ENCODE data around the gene PSG2.
"Not testable (repeated sequence)": the region's sequence is repeated elsewhere in the genome, so short reads cannot be mapped to it uniquely, and the experiment has no call there.

Gene PSG2

GRCh38 chr19:43077881-43078280, 4.6 kb downstream of the PSG2 start:
- not testable (repeated sequence) for H3K27me3 ChIP-seq (ENCODE audit: insufficient read depth, low read length); H2AFZ ChIP-seq (ENCODE audit: low read length, unreplicated experiment); H3K36me3 ChIP-seq (ENCODE audit: insufficient read depth, low read length); H3K79me2 ChIP-seq (ENCODE audit: control insufficient read depth, insufficient read depth, low read length, unreplicated experiment); H3K4me3 ChIP-seq (ENCODE audit: low read depth, low read length)
- Histone ChIP-seq H3K4me1 (ENCODE audit: control insufficient read depth, insufficient read depth, low read length, unreplicated experiment) (peaks cover 13% of the 10 kb centered on the region), H3K27ac (ENCODE audit: low read depth, low read length) (peak overlapping the region; percentile 84)

- not testable (repeated sequence) for H3K4me1 ChIP-seq (ENCODE audit: control insufficient read depth, insufficient read depth, low read length, unreplicated experiment); H2AFZ ChIP-seq (ENCODE audit: low read length, unreplicated experiment); H3K27me3 ChIP-seq (ENCODE audit: insufficient read depth, low read length); H3K27ac ChIP-seq (ENCODE audit: low read depth, low read length); H3K79me2 ChIP-seq (ENCODE audit: control insufficient read depth, insufficient read depth, low read length, unreplicated experiment); H3K4me3 ChIP-seq (ENCODE audit: low read depth, low read length); H3K36me3 ChIP-seq (ENCODE audit: insufficient read depth, low read length)
These were observed 20.1 kb downstream of the PSG2 start for GRCh38 chr19:43062418-43062817.

GRCh38 chr19:43061326-43061725, 21.2 kb downstream of the PSG2 start:
- not testable (repeated sequence) for H3K27ac ChIP-seq (ENCODE audit: low read depth, low read length); H2AFZ ChIP-seq (ENCODE audit: low read length, unreplicated experiment); H3K4me1 ChIP-seq (ENCODE audit: control insufficient read depth, insufficient read depth, low read length, unreplicated experiment); H3K36me3 ChIP-seq (ENCODE audit: insufficient read depth, low read length); H3K4me3 ChIP-seq (ENCODE audit: low read depth, low read length); H3K27me3 ChIP-seq (ENCODE audit: insufficient read depth, low read length); H3K79me2 ChIP-seq (ENCODE audit: control insufficient read depth, insufficient read depth, low read length, unreplicated experiment)

GRCh38 chr19:43060254-43060653, 22.2 kb downstream of the PSG2 start:
- H3K79me2 ChIP-seq (ENCODE audit: control insufficient read depth, insufficient read depth, low read length, unreplicated experiment); H3K27ac ChIP-seq (ENCODE audit: low read depth, low read length); H3K27me3 ChIP-seq (ENCODE audit: insufficient read depth, low read length): not testable (repeated sequence)

GRCh38 chr19:43059482-43059881, 23.0 kb downstream of the PSG2 start:
- not testable (repeated sequence) for H3K4me3 ChIP-seq (ENCODE audit: low read depth, low read length); H3K4me1 ChIP-seq (ENCODE audit: control insufficient read depth, insufficient read depth, low read length, unreplicated experiment); H3K79me2 ChIP-seq (ENCODE audit: control insufficient read depth, insufficient read depth, low read length, unreplicated experiment); H3K27ac ChIP-seq (ENCODE audit: low read depth, low read length); H3K27me3 ChIP-seq (ENCODE audit: insufficient read depth, low read length); H2AFZ ChIP-seq (ENCODE audit: low read length, unreplicated experiment); H3K36me3 ChIP-seq (ENCODE audit: insufficient read depth, low read length)

More at GRCh38 chr19:43060254-43060653, 22.2 kb downstream of the PSG2 start:
- not testable (repeated sequence) for H2AFZ ChIP-seq (ENCODE audit: low read length, unreplicated experiment); H3K4me3 ChIP-seq (ENCODE audit: low read depth, low read length); H3K4me1 ChIP-seq (ENCODE audit: control insufficient read depth, insufficient read depth, low read length, unreplicated experiment); H3K36me3 ChIP-seq (ENCODE audit: insufficient read depth, low read length)

- H3K79me2 ChIP-seq (ENCODE audit: control insufficient read depth, insufficient read depth, low read length, unreplicated experiment); H3K36me3 ChIP-seq (ENCODE audit: insufficient read depth, low read length); H3K27ac ChIP-seq (ENCODE audit: low read depth, low read length); H3K4me3 ChIP-seq (ENCODE audit: low read depth, low read length); H3K4me1 ChIP-seq (ENCODE audit: control insufficient read depth, insufficient read depth, low read length, unreplicated experiment); H2AFZ ChIP-seq (ENCODE audit: low read length, unreplicated experiment); H3K27me3 ChIP-seq (ENCODE audit: insufficient read depth, low read length): not testable (repeated sequence)
These were observed 24.1 kb downstream of the PSG2 start for GRCh38 chr19:43058440-43058839.

GRCh38 chr19:43047966-43048365, 34.5 kb downstream of the PSG2 start:
- not testable (repeated sequence) for H3K36me3 ChIP-seq (ENCODE audit: insufficient read depth, low read length); H3K4me3 ChIP-seq (ENCODE audit: low read depth, low read length); H3K4me1 ChIP-seq (ENCODE audit: control insufficient read depth, insufficient read depth, low read length, unreplicated experiment); H3K79me2 ChIP-seq (ENCODE audit: control insufficient read depth, insufficient read depth, low read length, unreplicated experiment); H2AFZ ChIP-seq (ENCODE audit: low read length, unreplicated experiment); H3K27ac ChIP-seq (ENCODE audit: low read depth, low read length); H3K27me3 ChIP-seq (ENCODE audit: insufficient read depth, low read length)

GRCh38 chr19:43046578-43046977, 35.9 kb downstream of the PSG2 start:
- not testable (repeated sequence) for H3K4me1 ChIP-seq (ENCODE audit: control insufficient read depth, insufficient read depth, low read length, unreplicated experiment); H3K79me2 ChIP-seq (ENCODE audit: control insufficient read depth, insufficient read depth, low read length, unreplicated experiment); H3K27ac ChIP-seq (ENCODE audit: low read depth, low read length); H3K27me3 ChIP-seq (ENCODE audit: insufficient read depth, low read length); H2AFZ ChIP-seq (ENCODE audit: low read length, unreplicated experiment); H3K4me3 ChIP-seq (ENCODE audit: low read depth, low read length); H3K36me3 ChIP-seq (ENCODE audit: insufficient read depth, low read length)

GRCh38 chr19:43043492-43044180, 38.9 kb downstream of the PSG2 start:
- not testable (repeated sequence) for H3K27ac ChIP-seq (ENCODE audit: low read depth, low read length); H3K4me1 ChIP-seq (ENCODE audit: control insufficient read depth, insufficient read depth, low read length, unreplicated experiment); H2AFZ ChIP-seq (ENCODE audit: low read length, unreplicated experiment); H3K27me3 ChIP-seq (ENCODE audit: insufficient read depth, low read length); H3K79me2 ChIP-seq (ENCODE audit: control insufficient read depth, insufficient read depth, low read length, unreplicated experiment); H3K36me3 ChIP-seq (ENCODE audit: insufficient read depth, low read length); H3K4me3 ChIP-seq (ENCODE audit: low read depth, low read length)

GRCh38 chr19:43031645-43032044, 50.9 kb downstream of the PSG2 start:
- not testable (repeated sequence) for H2AFZ ChIP-seq (ENCODE audit: low read length, unreplicated experiment); H3K27me3 ChIP-seq (ENCODE audit: insufficient read depth, low read length); H3K27ac ChIP-seq (ENCODE audit: low read depth, low read length); H3K36me3 ChIP-seq (ENCODE audit: insufficient read depth, low read length); H3K4me3 ChIP-seq (ENCODE audit: low read depth, low read length); H3K79me2 ChIP-seq (ENCODE audit: control insufficient read depth, insufficient read depth, low read length, unreplicated experiment); H3K4me1 ChIP-seq (ENCODE audit: control insufficient read depth, insufficient read depth, low read length, unreplicated experiment)

GRCh38 chr19:43028866-43029265, 53.6 kb downstream of the PSG2 start:
- no peak overlapping the region for H2AFZ ChIP-seq (ENCODE audit: low read length, unreplicated experiment)
- H3K36me3 ChIP-seq (ENCODE audit: insufficient read depth, low read length), result no peaks in the 10 kb centered on the region
- H3K27ac ChIP-seq (ENCODE audit: low read depth, low read length), result no peak overlapping the region
- H3K79me2 ChIP-seq (ENCODE audit: control insufficient read depth, insufficient read depth, low read length, unreplicated experiment), result no peaks in the 10 kb centered on the region
- no peaks in the 10 kb centered on the region for H3K27me3 ChIP-seq (ENCODE audit: insufficient read depth, low read length)
- H3K4me3 ChIP-seq (ENCODE audit: low read depth, low read length), result no peak overlapping the region
- H3K4me1 ChIP-seq (ENCODE audit: control insufficient read depth, insufficient read depth, low read length, unreplicated experiment), result no peaks in the 10 kb centered on the region

Measured in ACC112 (cell line).